SK-N-DZ (cell line): ENCODE measurements around the gene KRTAP5-8. TPM values are rescaled to one million over a fixed set of nuclear protein-coding genes. Genes with fewer than 3 reads are reported as not detected.
"Not testable (repeated sequence)": the region's sequence is repeated elsewhere in the genome, so short reads cannot be mapped to it uniquely, and the experiment has no call there.

Experiments
- DNase-seq: peaks from one replicate; pipeline ENCODE4 v3.0.0-alpha.2; 2015; ENCODE audit warnings: low spot score
- polyA plus RNA-seq, 2 experiments: library from polyadenylated mRNA; depleted of rRNA; stranded (reverse); fragments of >200 nt; gene quantifications; 2 replicates each; pipeline ENCODE4 v1.2.3, GENCODE V29; 2014

Gene KRTAP5-8, protein sequence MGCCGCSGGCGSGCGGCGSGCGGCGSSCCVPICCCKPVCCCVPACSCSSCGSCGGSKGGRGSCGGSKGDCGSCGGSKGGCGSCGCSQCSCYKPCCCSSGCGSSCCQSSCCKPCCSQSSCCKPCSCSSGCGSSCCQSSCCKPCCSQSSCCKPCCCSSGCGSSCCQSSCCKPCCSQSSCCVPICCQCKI
- polyA plus RNA-seq (2014; cell fraction: cytosol; rRNA removed): not detected in 2 replicates
- not detected in 2 replicates for polyA plus RNA-seq (2014; cell fraction: nucleus; rRNA removed)

DNA sequence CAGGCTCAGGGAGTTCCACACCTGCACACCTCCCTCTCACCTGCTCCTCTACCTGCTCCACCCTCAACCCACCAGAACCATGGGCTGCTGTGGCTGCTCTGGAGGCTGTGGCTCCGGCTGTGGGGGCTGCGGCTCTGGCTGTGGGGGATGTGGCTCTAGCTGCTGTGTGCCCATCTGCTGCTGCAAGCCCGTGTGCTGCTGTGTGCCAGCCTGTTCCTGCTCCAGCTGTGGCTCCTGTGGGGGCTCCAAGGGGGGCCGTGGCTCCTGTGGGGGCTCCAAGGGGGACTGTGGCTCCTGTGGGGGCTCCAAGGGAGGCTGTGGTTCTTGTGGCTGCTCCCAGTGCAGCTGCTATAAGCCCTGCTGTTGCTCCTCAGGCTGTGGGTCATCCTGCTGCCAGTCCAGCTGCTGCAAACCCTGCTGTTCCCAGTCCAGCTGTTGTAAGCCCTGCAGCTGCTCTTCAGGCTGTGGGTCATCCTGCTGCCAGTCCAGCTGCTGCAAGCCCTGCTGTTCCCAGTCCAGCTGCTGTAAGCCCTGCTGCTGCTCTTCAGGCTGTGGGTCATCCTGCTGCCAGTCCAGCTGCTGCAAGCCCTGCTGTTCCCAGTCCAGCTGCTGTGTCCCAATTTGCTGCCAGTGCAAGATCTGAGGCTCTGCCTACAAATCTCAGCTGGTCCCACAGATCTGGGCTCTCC is at the start of gene KRTAP5-8:
Gene KRTAP5-8, plus strand, starts transcription at position 49 of the 689 bp plus-strand sequence. Its CDS starts 31 bp downstream, at position 80.
- not testable (repeated sequence) for DNase-seq

DNA sequence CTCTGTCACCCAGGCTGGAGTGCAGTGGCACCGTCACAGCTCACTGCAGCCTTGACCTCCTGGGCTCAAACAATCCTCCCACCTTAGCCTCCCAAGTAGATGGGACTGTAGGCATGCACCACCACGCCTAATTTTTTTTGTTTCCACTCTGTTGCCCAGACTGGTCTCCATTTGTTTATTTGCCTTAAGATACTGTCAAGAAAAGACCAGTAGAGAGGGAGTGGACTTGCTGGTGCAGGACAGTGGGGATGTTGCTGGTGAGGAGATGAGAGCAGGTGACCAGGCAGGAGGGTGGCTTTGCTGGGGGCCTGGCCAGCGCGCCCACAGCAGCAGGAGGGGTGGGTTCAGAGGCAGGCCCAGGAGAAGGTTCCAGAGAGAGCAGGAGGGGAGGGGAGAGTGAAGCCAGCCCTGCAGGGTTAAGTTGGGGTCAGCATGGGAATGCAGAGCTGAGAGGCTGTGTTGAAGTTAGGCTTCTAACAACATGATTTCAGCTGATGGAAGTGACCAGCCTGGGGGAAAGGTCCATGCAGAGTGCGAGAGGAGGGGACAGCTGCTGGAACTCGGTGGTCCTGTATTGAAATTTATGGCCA is 49.0 kb upstream of the KRTAP5-8 start:
- no peak for DNase-seq

DNA sequence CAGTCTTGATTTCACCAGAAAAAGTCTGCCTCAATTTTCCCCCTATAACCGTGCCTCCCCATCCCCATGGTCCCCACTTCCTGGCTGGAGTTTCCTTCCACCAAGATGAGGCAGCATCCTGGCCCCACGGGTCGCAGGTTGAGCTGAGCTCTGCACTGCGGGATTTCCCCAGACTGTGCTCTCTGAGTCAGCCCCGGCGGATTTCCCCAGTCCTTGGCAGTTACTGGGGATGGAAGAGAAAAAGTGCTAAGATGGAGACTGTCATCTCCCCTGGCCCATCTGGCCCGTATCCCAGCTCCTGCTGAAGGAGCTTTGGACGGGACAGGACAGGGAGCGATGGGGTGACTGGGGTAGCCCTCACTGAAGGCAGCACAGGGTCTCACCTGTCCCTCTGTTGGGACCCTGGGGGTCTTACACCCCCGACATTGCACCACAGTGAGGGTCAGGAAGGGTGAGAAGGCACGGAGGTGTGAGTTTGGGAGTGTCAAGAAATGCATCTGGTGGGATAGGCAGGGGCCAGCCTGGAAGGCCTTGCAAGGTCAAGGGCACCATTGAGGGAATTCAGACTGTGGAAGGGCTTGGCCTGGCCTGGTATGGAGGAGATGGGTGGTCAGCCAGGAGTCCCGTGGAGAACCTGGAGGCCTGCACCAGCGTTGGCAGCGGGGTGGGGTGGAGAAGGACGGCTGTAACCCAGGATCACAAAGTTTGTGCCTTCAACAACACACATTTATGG is 48.3 kb upstream of the KRTAP5-8 start:
- no peak for DNase-seq

DNA sequence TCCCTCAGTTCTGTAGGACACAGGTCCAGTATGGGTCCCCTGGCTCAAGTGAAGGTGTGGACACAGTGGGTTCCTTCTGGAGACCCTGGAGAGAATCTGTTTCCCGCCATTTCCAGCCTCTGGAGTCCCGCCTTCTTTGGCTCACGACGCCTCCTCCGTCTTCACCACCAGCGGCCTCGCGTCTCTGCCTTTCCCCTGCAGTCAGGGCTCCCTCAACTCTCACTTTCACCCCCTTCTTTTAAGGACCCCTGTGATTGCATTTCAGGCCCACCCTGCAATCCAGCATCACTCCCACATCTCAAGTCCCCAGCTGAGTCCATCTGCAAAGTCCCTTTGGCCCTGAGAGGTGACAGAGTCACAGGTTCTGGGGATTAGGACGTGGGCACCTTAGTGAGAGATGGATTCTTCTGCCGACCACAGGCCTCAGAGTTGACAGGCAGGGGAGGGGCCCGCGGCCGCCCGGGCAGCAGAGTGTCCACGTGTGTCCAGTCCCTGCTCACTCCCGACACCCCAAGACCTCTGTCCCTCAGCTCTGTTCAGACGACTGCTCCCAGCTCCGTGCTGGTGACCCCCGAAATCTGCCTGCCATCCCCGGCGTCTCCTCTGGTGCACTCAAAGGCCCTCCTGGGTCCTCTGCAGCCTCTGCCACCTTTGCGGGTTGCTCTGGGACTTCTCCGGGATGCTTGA is 47.6 kb upstream of the KRTAP5-8 start:
- DNase-seq: no peak

DNA sequence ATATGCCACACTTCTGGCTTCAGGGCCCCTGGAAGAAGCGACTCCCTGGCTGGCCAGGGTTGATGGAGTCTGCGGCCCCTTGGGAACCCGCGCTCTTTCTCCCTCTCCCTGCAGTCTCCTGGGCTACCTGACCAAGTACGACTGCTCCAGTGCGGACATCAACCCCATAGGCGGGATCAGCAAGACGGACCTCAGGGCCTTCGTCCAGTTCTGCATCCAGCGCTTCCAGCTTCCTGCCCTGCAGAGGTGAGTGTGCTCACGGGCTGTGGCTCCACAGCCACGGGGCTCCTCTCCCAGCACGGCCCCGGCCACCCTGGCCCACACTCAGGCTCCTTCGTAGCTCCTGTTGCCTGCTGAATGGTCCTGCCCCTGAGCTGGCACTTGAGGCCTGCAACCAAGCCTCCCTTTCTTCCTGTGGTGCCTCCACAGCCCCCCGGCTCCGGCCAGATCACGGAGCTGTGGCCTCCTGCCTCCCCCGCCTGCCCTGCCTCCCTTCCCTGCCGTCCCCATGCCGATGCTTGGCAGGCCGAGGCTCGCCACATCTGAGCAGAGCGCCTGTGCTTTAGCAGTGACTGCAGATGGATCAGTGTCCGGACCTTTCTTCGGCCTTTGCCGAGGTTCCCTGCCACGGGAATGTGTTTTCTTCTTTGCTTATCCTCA is 47.0 kb upstream of the KRTAP5-8 start:
- no peak for DNase-seq

DNA sequence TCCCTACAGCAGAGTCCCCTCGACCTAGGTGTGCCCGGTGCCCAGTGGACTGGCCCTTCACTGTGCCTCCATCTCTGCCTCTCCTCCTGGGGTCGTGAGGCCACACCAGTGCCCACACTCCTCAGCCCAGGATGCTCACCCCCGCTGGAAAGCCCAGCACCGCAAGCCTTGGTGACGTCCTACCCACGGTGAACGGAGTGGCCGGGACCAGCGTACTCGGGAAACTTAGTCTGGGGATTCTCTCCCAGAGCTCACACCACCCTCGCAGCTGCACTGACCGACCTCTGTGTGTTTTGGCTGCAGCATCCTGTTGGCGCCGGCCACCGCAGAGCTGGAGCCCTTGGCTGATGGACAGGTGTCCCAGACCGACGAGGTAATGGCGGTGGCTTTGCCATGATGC is 46.3 kb upstream of the KRTAP5-8 start:
- DNase-seq: no peak

DNA sequence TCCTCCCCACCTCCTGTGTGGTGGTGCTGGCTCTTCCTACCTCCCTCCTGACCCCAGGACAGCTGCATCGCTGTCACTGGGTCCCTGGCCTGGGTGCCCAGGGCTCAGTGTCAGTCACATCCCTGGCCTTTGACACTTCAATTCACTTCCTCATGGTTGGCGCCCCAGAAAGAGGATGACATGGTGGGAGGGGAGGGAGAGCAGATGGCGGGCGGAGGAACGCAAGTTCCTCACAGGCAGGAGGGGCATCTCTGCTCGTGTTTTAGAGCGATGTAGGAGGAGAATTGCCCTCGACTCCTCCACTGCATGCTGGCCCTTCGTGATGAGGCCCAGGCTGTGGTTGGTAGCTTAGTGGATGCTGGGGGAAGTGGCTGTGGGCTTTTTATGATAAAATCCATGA is 45.9 kb upstream of the KRTAP5-8 start:
- DNase-seq: no peak

DNA sequence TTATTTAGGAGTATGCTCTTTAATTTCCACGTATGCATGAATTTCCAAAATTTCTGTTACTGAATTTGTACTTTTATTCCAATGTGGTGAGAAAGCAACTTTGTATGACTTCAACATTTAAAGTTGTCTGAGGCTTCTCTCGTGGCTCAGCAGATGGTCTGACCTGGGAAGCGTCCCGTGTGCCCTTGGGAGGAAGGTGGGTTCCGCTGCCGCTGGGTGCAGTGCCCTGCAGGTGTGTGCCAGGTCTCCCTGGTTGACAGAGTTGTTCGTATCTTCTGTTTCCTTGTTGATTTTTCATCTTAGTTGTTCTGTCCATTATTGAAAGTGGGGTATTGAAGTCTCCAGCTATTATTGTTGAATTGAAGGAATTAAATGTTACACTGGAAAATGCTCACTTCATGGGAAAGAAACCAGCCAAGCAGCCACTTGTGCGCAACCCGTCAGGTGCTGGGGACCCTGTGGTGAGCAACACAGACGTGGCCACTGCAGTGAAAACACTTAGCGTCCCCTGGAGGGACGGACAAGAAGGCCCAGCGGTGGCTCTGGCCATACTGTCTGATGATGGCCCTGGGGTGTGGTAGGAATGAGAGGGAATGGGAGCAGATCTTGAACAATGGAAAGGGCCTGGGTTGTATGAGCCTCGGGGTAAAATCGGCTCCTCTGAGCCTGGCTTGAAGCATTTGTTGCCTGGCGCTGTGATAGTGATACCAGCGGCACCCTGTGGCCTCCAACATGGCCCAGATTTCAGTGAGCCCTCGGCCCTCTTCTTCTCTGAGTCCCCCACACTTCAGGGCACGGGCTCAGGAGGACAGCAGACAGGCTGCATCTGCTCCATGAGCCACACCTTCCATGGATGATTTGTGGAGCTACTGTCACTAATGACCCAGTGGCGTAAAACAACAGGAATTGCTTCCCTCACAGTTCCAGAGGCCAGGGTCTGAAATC is 42.3 kb upstream of the KRTAP5-8 start:
- DNase-seq: no peak

DNA sequence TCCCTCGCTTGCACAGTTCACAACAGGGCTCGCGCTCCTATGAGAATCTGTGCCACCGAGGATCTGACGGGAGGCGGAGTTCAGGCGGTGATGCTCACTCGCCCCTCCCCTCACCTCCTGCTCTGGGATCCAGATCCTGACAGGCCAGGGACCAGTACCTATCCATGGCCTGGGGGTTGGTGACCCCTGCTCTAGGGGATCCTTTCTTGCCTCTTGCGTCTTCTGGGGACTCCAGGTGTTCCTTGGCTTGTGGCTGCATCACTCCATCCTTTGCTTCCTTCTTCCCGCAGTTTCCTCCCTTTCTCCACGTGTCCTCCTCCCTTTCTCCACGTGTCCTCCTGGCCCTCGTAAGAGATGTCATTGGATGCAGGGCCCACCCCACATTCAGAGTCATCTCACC is 41.4 kb upstream of the KRTAP5-8 start:
- no peak for DNase-seq

DNA sequence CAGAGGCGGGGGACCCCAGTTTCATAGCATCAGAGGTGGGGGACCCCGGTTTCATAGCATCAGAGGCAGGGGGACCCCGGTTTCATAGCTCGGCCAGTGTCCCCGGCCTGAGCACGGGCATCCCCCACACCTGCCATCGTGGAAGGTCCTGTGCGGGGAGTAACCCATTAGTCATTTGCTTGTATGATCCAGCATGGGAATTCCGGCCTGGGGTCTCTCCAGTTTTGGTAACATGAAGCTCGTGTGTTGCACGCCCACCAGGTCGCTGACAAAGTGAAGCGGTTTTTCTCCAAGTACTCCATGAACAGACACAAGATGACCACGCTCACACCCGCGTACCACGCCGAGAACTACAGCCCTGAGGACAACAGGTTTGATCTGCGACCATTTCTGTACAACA is 39.7 kb upstream of the KRTAP5-8 start:
- no peak for DNase-seq

DNA sequence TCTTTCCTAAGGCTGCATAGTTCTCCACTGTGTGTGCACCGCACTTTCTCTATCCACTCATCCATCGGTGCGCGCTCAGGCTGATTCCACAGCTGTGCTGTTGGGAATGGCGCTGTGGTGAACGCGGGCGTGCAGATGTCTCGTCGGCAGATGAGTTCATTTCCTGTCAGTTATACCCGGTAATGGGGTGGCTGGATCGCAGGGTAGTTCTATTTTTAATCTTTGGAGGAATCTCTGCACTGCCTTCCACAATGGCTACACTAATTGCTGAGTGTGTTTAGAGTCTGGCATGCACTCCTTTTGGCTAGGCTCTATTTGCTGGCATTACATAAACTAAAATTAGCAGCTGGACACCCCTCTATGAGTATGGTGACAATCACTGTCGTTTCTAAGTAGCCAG is 38.7 kb upstream of the KRTAP5-8 start:
- DNase-seq: no peak

DNA sequence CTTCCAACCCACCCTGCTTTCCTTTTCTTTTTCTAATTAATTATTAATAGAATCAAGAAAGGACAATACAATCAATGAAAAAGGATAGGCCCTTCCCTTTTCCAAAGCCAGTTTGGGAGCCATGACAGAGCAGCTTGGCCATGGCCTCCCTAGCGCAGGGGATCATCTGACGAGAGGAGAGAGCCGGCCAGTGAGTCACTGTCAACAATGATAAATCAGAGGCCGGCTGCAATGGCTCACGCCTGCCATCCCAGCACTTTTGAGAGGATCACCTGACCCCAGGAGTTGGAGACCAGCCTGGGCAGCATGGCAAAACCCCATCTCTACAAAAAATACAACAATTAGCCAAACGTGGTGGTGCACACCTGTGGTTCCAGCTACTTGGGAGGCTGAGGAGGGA is 38.3 kb upstream of the KRTAP5-8 start:
- no peak for DNase-seq

DNA sequence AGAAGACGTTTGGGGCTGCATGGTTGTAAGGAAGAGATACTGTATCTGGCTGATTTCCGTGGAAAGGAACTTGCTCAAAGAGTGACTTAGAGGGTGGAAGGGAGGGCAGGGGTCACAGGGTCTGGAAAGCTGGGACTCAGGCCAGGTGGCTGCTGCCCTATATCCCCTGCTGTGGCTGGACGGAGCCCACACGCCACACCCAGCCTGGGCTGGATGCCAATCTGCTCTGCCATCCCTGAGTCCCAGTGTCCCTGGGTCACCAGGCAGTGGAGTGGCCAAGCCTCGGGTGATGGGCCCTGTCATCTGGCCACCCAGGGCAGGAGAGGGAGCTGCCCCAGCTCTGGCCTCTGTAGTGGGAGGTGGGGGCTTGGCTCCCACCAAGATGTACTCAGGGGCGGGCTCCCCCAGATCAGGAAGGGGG is 37.2 kb upstream of the KRTAP5-8 start:
- DNase-seq: no peak

DNA sequence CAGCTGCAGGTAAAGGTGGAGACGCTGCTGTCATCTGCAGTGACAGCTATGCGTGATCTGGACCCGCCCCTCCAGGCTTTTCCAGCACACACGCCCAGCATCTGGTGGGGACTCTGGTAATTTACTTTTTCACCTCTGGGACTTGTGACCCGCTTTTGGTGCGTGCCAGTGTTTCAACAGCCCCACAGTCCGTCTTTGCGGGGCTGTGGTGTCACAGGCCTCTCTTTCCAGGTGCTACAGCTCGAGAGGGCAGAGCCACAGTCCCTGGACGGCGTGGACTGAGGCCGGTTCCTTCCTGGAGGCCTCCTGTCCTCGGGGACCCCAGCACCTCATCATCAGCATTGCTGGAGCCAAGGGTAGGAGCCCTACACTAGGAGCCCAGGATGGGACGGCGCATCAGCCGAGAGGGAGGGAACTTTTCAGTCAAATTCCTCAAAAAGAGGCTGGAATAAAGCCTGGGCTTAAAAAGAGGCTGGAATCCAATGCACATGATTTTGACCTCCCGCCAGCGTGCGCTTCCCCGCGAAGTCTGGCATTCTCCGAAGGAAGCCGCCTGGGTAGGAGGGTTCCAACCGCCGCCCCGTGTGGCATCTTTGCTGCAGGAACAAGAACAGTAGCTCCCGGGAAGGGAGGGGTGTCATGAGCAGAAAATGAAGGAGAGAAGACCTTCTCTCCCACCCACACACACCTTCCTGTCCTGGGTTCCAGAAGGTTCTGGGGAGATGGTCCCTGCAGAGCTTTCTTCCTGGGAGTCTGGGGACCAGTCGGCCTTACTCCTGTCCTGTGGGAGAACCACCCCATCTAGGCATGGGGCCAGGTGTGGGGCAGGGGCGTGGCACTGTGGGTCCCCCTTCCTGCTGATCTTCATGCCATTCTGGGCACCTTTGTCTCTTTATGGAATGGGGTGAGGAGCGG is 36.5 kb upstream of the KRTAP5-8 start:
- DNase-seq: no peak

DNA sequence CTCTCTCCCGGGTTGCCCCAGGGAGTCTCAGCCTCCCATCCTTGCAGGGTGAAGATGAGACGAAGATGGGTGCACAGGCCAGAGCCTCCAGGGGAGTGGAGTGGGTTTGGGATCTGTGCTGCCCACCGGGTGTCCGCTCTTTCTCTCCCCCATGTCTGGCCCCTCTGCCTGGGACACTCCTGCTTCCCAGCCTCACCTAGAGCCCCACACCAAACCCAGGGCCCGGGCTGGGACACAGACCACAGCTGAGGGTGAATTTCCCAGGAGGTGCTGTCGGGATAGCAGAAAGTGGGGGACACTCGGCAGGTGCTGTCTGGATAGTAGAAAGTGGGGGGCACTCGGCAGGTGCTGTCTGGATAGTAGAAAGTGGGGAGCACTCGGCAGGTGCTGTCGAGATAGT is 35.8 kb upstream of the KRTAP5-8 start:
- no peak for DNase-seq

DNA sequence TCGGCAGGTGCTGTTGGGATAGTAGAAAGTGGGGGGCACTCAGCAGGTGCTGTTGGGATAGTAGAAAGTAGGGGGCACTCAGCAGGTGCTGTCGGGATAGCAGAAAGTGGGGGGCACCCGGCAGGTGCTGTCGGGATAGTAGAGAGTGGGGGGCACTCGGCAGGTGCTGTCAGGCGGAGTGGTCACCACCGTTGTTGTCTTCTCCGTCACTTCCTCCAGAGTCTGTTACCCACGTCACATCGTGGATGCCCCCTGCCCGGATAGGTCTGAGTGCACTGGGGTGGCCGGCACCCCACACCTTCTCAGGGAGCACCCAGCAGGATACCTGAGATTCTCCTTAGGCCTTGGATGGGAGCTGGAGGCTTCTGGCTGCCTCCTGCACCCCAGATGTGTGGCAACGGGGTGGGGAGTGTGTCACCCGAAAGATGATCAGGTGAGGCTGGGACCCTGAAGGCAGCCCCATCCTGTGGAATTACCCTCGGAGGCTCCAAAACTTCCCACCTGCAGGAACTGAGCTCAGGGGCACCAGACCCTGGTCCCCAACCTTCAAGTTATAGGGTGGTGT is 34.9 kb upstream of the KRTAP5-8 start:
- DNase-seq: no peak

DNA sequence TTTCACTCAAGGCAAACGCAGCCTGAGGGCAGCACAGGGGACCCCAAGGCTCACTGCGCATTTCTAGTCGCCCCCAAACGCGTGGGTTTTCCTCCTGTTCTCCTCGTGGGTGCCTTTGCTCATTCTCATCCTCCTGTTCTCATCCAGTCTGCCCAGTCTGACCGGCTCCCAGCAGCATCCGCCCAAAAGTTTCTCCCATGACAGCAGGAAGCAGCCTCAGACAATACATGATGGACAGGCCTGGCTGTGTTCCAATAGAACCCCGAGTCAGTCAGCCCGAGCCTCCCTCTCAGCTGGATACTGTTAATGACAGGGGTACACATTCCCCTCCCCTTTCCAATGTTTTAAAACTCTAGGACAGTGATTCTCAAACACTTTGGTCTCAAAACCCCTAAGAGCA is 33.3 kb upstream of the KRTAP5-8 start:
- DNase-seq: no peak

DNA sequence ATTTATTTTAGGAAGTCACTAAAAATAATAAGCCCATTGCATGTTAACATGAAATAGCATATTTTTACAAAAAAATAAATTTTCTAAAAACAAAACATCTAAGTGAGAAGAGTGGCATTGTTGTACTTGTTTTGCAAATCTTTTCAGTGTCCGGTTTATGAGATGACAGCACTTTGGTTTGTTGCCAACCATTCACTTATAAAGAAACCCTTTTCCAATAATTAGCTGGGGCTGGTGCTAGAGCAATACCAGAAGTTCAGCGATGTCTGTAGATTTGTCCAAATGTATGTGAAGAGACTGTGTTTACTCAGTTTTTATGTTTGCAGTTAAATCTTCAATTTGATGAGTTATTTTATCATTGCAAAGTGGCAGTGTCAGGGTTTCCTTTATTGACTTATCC is 32.8 kb upstream of the KRTAP5-8 start:
- no peak for DNase-seq

DNA sequence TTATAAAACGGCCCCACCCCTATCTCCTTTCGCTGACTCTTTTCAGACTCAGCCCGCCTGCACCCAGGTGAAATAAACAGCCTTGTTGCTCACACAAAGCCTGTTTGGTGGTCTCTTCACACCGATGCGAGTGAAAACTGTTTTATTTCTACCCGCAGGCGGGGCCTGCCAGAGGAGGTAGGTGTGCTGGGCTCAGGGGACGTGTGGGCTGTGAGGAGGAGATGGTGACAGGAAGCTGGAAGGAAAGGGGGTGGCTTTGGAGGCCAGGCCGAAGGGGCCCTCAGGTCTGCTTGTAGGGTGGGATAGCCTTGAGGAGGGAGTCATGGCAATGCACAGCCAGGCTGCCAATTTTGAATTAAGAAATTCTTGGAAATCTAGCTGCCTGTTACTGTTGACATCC is 32.0 kb upstream of the KRTAP5-8 start:
- DNase-seq: no peak
